ENCODE data around the gene FMNL2. TPM values are rescaled to one million over a fixed set of nuclear protein-coding genes. Genes with fewer than 3 reads are reported as not detected.
A peak's percentile ranks its signal among the peaks of the same experiment; 100 is the strongest.

Gene FMNL2
- total RNA-seq, 4 donors from 2014 or later: 6.7 to 17.2 (median 11.5) TPM

DNA sequence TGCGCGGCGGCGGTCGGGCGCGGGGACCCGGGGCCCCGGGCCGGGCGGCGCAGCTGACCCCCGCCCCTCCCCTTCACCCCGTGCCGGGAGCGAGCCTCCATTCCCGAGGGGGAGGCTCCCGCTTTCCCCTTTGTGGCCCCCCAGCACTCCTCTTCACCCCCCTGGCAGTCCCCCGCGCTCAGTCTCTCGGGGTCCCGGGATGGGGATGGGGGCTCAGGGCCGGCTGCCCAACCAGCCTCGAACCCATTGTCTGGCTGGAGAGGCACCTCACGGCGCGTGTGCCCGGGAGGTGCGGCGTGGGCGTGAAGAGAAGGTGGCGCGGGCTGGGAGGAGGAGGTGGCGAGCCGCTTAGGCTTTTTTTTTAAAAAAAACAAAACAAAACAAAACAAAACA lies 748 bp downstream of the FMNL2 start:
- ATAC-seq: peak; percentile 5 to 23
- Histone ChIP-seq H3K27ac (peak overlapping the region; percentile 80 to 97 (median 96)), H3K36me3 (no peaks in the 10 kb centered on the region), H3K9me3 (no peaks in the 10 kb centered on the region), H3K4me1 (peaks cover 25 to 46% of the 10 kb centered on the region in 2 donors), H3K27me3 (no peaks in the 10 kb centered on the region), H3K4me3 (peak overlapping the region; percentile 67 to 96 (median 86))
- in situ Hi-C loops (cut with MboI; ENCODE audit: low sequenced_read_pairs in 4 of 4): loop anchor here (10.0 to 25.0 kb wide), 5 partner anchors 79 to 299 kb away; no protein-coding TSS in a partner anchor
- intact Hi-C loops (cut with DNase I; ENCODE audit: low total_unique reads): loop anchor here (1.0 to 10.0 kb wide), 5 partner anchors 42 to 293 kb away; partner anchors contain the start of gene STAM2
- peak in 1 of 2 donors; percentile 25 for DNase-seq
- TF ChIP-seq, protein P1, sequence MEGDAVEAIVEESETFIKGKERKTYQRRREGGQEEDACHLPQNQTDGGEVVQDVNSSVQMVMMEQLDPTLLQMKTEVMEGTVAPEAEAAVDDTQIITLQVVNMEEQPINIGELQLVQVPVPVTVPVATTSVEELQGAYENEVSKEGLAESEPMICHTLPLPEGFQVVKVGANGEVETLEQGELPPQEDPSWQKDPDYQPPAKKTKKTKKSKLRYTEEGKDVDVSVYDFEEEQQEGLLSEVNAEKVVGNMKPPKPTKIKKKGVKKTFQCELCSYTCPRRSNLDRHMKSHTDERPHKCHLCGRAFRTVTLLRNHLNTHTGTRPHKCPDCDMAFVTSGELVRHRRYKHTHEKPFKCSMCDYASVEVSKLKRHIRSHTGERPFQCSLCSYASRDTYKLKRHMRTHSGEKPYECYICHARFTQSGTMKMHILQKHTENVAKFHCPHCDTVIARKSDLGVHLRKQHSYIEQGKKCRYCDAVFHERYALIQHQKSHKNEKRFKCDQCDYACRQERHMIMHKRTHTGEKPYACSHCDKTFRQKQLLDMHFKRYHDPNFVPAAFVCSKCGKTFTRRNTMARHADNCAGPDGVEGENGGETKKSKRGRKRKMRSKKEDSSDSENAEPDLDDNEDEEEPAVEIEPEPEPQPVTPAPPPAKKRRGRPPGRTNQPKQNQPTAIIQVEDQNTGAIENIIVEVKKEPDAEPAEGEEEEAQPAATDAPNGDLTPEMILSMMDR (IDR thresholded peaks at IDR 0.05 in 4 of 5, conservative IDR thresholded peaks at IDR 0.05 in 1 of 5): no peak
- TF ChIP-seq POLR2A (IDR thresholded peaks at IDR 0.05): no peak

- no peak for TF ChIP-seq POLR2A (IDR thresholded peaks at IDR 0.05)
- TF ChIP-seq, protein P1 (IDR thresholded peaks at IDR 0.05 in 4 of 5, conservative IDR thresholded peaks at IDR 0.05 in 1 of 5): no peak
- Histone ChIP-seq H3K9me3 (no peaks in the 10 kb centered on the region), H3K27me3 (no peaks in the 10 kb centered on the region), H3K36me3 (no peaks in the 10 kb centered on the region), H3K4me1 (peaks cover 25 to 52% of the 10 kb centered on the region in 2 donors), H3K4me3 (peak overlapping the region; percentile 67 to 96 (median 86)), H3K27ac (peak overlapping the region; percentile 80 to 97 (median 96))
- peak; percentile 57 to 72 for DNase-seq
- in situ Hi-C loops (cut with MboI; ENCODE audit: low sequenced_read_pairs in 4 of 4): loop anchor here (10.0 to 25.0 kb wide), 5 partner anchors 79 to 299 kb away; no protein-coding TSS in a partner anchor
- intact Hi-C loops (cut with DNase I; ENCODE audit: low total_unique reads): loop anchor here (5.0 to 10.0 kb wide), 3 partner anchors 41 to 209 kb away; partner anchors contain the start of gene STAM2
- ATAC-seq: peak; percentile 46 to 50
Observed at GRCh38 chr2:152336119-152336853, 1.3 kb downstream of the FMNL2 start.

DNA sequence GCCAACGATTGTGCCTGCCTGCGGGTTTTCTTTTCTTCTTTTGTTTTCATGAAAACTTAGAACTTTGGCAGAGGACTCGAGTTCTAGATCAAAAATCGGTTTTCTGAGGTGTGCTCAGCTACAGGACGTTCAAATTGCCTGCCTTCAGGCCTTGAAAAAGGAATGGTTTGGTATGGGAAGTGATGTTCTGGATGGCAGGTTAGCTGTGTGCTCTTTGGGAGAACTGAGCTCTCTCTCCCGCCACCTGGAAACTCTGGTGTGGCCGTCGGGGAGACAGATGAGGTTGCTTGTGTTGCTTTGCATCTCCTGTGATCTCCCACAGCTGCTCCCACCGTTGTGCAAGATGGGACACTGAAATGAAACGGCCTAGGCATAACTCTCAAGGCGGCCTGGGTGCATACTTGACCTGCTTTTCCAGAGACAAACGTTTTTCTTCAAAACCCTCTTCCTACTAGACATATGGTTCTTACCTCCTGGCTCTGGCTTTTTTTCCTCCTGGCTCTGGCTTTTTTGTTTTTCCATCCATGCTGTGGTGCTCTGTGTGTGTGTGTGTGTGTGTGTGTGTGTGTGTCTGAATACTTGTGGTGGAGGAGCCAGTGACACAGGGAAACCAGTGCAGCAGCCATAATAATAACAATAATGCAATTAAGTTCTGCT lies 2.0 kb downstream of the FMNL2 start:
- DNase-seq: peak; percentile 13 to 54
- in situ Hi-C loops (cut with MboI; ENCODE audit: low sequenced_read_pairs in 4 of 4): loop anchor here (10.0 to 25.0 kb wide), 5 partner anchors 78 to 298 kb away; no protein-coding TSS in a partner anchor

GRCh38 chr2:152337511-152337903 lies 2.5 kb downstream of the FMNL2 start:
- no peak for TF ChIP-seq POLR2A (IDR thresholded peaks at IDR 0.05)
- TF ChIP-seq, protein P1 (IDR thresholded peaks at IDR 0.05 in 4 of 5, conservative IDR thresholded peaks at IDR 0.05 in 1 of 5): no peak
- H3K27ac ChIP-seq: peak overlapping the region in 3 of 4 donors; percentile 80 to 97 (median 95)
- H3K36me3 ChIP-seq: no peaks in the 10 kb centered on the region
- H3K27me3 ChIP-seq: no peaks in the 10 kb centered on the region
- DNase-seq (no peak), ATAC-seq (no peak)
- no peaks in the 10 kb centered on the region for H3K9me3 ChIP-seq
- H3K4me1 ChIP-seq: peaks cover 25 to 59% of the 10 kb centered on the region in 2 donors
- intact Hi-C loops (cut with DNase I; ENCODE audit: low total_unique reads) (loop anchor here (5.0 to 10.0 kb wide), 3 partner anchors 40 to 207 kb away; partner anchors contain the start of gene STAM2), in situ Hi-C loops (cut with MboI; ENCODE audit: low sequenced_read_pairs in 4 of 4) (loop anchor here (10.0 to 25.0 kb wide), 5 partner anchors 77 to 297 kb away; no protein-coding TSS in a partner anchor)
- peak overlapping the region in 2 of 4 donors; percentile 67 to 96 for H3K4me3 ChIP-seq

More for the DNA sequence above, 2.0 kb downstream of the FMNL2 start:
- peaks cover 25 to 59% of the 10 kb centered on the region in 2 donors for H3K4me1 ChIP-seq
- H3K27me3 ChIP-seq: no peaks in the 10 kb centered on the region
- H3K9me3 ChIP-seq: no peaks in the 10 kb centered on the region
- peak; percentile 11 to 21 for ATAC-seq
- TF ChIP-seq POLR2A (IDR thresholded peaks at IDR 0.05): peak in 1 of 2 donors; percentile 31
- TF ChIP-seq, protein P1 (IDR thresholded peaks at IDR 0.05 in 4 of 5, conservative IDR thresholded peaks at IDR 0.05 in 1 of 5): no peak
- intact Hi-C loops (cut with DNase I; ENCODE audit: low total_unique reads): loop anchor here (5.0 to 10.0 kb wide), 3 partner anchors 40 to 208 kb away; partner anchors contain the start of gene STAM2
- peak overlapping the region; percentile 67 to 96 (median 86) for H3K4me3 ChIP-seq
- no peaks in the 10 kb centered on the region for H3K36me3 ChIP-seq
- H3K27ac ChIP-seq: peak overlapping the region; percentile 80 to 97 (median 96)

All from gastrocnemius medialis (tissue), 4 donors.